CD4-positive, alpha-beta T cell treated with Interleukin-2 at 100 ng/mL for 4 hours (primary cell): ENCODE results near the gene LONRF2.

Experiments
- DNase-seq: peaks from one replicate; pipeline ENCODE4 v3.0.0-alpha.2; 2020; ENCODE audit warnings: low spot score

LONRF2 gene

DNA sequence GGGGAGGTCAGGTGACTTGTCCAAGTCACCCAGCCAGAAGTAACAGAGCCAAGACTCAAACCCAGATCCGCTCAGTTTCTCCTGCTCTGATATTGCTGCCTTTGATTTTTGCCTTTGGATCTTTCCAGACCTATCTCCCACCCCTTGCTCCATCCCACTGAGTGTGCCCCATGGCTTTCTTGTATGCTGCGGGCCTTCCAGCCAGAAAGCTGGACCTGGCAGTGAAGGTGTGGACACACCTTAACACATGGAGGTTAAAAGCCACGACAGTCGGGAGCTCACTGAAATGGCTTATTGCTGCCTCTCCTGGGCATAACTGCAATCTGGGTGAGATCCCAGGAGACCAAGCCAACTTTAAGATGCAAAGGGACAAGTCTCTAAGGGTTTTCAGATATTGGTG lies 86.7 kb downstream of the LONRF2 start:
- no peak for DNase-seq

DNA sequence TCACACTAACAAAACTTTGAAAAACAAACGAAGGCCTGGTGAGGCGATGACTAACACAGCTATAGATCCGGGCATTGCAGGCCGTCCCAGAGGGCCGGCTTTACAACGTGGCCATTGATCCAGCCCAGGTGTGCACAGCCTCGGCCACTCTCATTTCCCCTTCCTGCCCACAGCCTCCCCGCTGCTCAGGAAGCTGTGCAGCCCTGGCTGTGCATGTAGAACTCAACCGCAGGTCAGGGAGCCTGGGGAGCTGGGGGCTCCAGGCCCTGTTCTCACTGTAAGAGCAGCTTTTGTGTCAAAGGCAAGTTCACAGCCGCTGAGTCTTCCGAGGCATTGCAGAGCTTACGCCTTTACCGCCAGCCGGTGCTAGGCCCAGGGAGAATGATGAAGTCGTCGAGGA lies 87.2 kb downstream of the LONRF2 start:
- DNase-seq: peak; percentile 4

DNA sequence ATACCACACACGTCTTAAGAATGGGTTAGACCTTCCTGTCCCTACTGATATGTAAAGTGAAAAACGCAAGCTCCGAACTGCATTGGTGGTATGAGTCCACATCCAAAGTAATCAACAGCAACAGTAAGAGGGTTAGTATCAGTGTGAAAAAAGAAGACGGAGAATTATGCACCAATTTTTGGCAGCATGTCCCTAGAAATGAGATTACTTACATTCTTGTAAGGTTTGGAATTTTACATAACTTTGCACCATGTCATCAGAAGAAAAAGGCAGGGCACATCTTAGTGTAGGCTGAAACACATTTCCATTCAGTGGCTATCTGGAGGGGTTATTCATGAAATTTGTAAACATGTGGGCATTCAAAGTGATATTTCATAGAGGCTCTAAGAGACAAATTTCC lies 88.2 kb downstream of the LONRF2 start:
- no peak for DNase-seq

DNA sequence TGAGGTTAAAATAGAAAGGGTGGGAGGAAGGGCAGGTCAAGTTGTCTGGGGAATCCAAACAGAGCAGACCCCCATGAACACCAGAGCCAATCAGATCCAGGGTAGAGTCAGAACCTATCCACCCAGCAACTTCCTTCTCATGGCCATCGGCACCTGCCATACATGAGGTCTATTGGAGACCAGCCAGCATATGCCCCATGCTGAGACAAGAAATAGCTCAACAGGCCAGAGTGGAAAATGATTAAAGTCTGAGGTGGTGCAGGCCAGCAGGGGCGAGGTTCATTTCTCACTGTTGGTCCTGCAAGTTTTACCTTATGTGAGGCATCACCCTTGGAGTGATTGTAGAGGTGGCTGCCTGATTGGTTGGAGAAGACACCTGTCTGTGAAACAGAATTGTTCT lies 89.2 kb downstream of the LONRF2 start:
- DNase-seq: no peak

DNA sequence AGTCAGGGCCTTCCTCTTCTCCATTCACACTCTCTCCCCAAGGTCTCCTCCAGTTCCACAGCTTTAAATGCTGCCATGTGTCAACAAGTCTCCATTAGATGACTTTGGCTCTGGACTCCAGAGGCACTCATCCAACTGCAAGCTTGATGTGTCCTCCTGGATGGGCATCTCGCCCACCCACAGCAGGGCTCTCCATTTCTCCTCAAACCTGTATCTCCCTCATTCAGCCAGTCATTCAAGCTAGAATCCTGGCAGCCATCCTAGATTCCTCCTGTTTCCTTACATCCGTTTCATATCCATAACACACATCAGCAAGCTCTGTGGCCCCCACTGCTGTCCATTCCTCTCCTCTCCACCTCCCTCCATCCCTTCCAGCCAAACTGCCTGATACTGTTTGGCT lies 91.5 kb downstream of the LONRF2 start:
- DNase-seq: no peak

DNA sequence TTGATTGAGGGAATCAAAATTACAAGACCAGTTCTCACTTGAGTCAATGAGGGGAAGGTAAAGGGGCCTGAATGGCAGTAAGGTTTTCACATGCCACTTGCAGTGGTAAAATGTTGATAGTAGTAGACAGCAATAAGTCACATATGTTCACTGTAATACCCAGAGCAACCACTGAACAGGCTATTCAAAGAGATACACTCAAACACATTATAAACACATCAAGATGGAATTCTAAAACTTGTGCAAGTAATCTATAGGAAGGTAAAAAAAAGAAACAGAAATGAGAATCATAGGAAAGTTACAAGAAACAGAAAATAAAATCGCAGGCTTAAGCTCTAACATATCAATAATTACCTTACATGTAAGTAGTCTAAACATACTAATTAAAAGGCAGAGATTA lies 93.3 kb downstream of the LONRF2 start:
- no peak for DNase-seq

DNA sequence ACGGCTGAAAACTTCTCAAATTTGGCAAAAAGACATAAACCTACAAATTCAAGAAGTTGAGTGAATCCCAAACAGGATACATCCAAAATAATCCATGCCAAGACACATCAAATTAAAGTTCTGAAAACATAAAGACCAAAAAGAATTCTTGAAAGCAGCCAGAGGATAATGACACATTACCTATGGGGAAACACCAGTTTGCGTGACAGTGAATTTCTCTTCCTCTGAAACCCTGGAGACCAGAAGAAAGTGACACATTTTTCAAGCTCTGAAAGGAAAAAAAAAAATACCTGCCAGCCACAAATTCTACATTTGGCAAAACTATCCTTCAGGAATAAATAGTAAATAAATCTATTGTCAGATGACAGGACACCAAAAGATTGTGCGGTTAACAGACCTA lies 93.9 kb downstream of the LONRF2 start:
- DNase-seq: no peak

DNA sequence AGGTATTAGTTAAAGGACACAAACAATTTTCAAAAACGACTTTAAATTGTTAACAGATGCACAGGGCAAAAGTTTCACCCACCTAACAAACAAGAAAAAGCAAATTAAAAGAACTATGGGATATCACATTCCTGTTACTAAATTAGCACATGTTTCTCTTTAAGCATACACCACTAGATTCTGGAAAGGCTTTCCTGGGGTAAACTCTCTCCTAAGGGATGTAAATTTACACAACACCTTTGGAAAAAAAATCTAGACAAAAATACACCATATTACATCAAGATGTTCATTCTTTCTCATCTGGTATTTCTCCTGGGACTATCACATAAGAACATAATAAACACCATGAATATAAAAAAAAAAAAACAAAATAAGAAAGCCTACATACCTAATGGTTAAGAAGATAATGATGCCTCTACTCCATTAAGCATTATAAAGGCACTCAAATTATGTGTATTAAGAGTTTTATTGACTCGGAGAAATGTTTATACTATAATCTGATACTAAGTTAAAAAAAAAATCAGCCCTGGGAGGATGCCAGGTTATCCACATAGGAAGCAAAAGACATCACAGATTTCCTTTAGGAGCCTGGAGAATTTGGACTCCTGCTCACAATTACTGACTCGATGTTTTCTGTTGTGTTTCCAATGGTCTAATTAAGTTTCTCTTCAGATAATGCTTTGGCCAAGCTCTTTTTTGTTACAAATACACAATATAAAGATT lies 97.2 kb downstream of the LONRF2 start:
- no peak for DNase-seq

DNA sequence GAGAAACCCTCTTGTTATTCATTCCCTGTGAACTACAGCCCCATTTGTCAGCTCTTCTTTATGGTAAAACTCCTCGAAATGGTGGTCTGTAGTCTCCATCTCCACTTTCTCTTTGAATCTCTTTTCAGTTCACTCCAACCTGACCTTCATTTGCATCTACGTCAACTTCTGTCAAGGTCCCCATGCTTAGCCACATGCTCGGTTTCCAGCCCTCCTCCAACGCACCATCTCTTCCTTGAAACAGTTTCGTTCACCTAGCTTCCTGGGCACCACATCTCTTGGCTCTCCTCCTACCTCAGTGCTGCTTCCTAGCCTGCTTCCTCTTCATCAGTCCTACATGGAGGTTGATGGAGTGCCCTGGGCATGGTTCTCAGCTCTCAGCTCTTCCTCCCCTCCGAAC lies 98.8 kb downstream of the LONRF2 start:
- DNase-seq: no peak
